Pericardium fibroblast (primary cell): ENCODE data around the gene PDZD2. TPM values are rescaled to one million over a fixed set of nuclear protein-coding genes. Genes with fewer than 3 reads are reported as not detected.

ENCODE experiments used
- total RNA-seq: library from RNA; depleted of rRNA; stranded (reverse); fragments of >200 nt; gene quantifications from 2 replicates; pipeline ENCODE4 v1.2.3, GENCODE V29; 2015

Gene PDZD2
- 0.09 and 3.4 TPM in 2 replicates for total RNA-seq

GRCh38 chr5:31638748-31639418, at the start of gene PDZD2:
Gene PDZD2 (plus strand): TSS chr5:31639131.

Other genes with a start within 250 kb of the PDZD2 start
- gene DROSHA, start 107.0 kb upstream of the PDZD2 start, total RNA-seq = 17.6 and 21.8 TPM in 2 replicates
- 13.1 and 17.7 TPM in 2 replicates for gene C5orf22, start 106.8 kb upstream of the PDZD2 start, total RNA-seq